ENCODE measurements around the gene JMY. TPM values are rescaled to one million over a fixed set of nuclear protein-coding genes. Genes with fewer than 3 reads are reported as not detected.

JMY gene
- total and polyA plus RNA-seq, 2 of the 8 experiments (the other 6 are each of a cell fraction or from before 2014, with no cell fraction given): 2.8 to 13.9 TPM

DNA sequence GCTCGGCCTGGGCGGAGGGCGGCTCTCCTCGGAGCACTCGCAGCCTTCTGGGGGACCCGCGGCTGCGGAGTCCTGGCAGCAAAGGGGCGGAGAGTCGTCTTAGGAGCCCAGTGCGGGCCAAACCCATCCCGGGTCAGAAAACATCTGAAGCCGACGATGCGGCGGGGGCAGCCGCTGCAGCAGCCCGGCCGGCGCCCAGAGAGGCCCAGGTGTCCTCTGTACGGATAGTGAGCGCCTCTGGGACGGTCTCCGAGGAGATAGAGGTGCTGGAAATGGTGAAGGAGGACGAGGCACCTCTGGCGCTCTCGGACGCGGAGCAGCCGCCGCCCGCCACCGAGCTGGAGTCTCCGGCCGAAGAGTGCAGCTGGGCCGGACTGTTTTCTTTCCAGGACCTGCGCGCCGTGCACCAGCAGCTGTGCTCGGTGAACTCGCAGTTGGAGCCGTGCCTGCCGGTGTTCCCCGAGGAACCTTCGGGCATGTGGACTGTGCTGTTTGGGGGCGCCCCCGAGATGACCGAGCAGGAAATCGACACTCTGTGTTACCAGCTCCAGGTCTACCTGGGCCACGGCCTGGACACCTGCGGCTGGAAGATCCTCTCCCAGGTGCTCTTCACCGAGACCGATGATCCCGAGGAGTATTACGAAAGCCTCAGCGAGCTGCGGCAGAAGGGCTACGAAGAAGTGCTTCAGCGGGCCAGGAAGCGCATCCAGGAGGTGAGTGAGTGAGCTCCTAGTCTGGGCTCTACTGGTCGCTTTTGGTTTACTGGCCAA is 1.2 kb downstream of the JMY start:
- peak overlapping the region; percentile 98; the same call in 1 of the 2 replicates for H4K8ac ChIP-seq (ENCODE audit: extremely low read depth, insufficient read depth, low read length)
- H3K79me1 ChIP-seq (ENCODE audit: low read depth, low read length): 0 out of 2 replicates have a peak, but pooled peaks cover 4% of the 10 kb centered on the region
- no peaks in the 10 kb centered on the region for H3K9me3 ChIP-seq (ENCODE audit: insufficient read depth in 2 of 2, low read depth in 1 of 2, low read length in 1 of 2)
- no peak overlapping the region for H2BK120ac ChIP-seq (replicated peaks; ENCODE audit: low read depth, low read length)
- H2BK12ac ChIP-seq (ENCODE audit: low read depth, low read length): peak overlapping the region; percentile 75; the same call in 1 of the 2 replicates
- no peak overlapping the region for H2AFZ ChIP-seq (ENCODE audit: low read length)
- H3K56ac ChIP-seq (replicated peaks; ENCODE audit: insufficient read length, low read depth, low read length): no peak overlapping the region
- POLR2A ChIA-PET (ENCODE audit: partially characterized antibody): interaction anchor here (0.7 to 2.7 kb wide), 11 partner anchors 9 to 276 kb away, joined by 3 to 17 read pairs (median 3); partner anchors contain the start of gene HOMER1
- H3K36me3 ChIP-seq (ENCODE audit: control insufficient read depth in 2 of 4, insufficient read depth in 4 of 4, low read length in 3 of 4): no peaks in the 10 kb centered on the region
- no peak overlapping the region for H2BK15ac ChIP-seq (ENCODE audit: low read length)
- H3K23me2 ChIP-seq (ENCODE audit: low read depth, low read length): peaks cover 13% of the 10 kb centered on the region
- peak overlapping the region; percentile 88 to 93 for H3K4me2 ChIP-seq (ENCODE audit: insufficient read depth in 1 of 2, low read depth in 2 of 2, low read length in 2 of 2)
- CTCF ChIA-PET (ENCODE audit: partially characterized antibody): interaction anchor here (0.9 to 2.1 kb wide), 6 partner anchors 18 to 299 kb away, joined by 3 to 20 read pairs (median 3); no protein-coding TSS in a partner anchor
- peak overlapping the region; percentile 92; the same call in 1 of the 2 replicates for H3K27ac ChIP-seq (ENCODE audit: low read depth, low read length)
- peaks cover 0 to 54% of the 10 kb centered on the region in 2 experiments; a peak in 3 of 4 replicates for H3K79me2 ChIP-seq (ENCODE audit: control insufficient read depth in 1 of 2, insufficient read depth in 2 of 2, low read length in 2 of 2)
- H3K18ac ChIP-seq (ENCODE audit: extremely low read depth, low read length): peak overlapping the region; percentile 60
- FAIRE-seq (no peak), DNase-seq (ENCODE audit: low read depth in 1 of 2, low spot score in 2 of 2) (peak in 1 of 2 experiments; percentile 77)
- no peak overlapping the region for H4K5ac ChIP-seq (ENCODE audit: insufficient read length, low read depth, low read length)
- H3K27me3 ChIP-seq (replicated peaks in 1 of 4; ENCODE audit: control insufficient read depth in 3 of 4, extremely low read depth in 1 of 4, insufficient read depth in 3 of 4, low read length in 3 of 4): no peaks in the 10 kb centered on the region
- WGBS, 2 experiments (ENCODE audit: extremely low coverage in 1 of 2, insufficient coverage in 1 of 2, insufficient read length in 1 of 2, insufficient replicate concordance in 2 of 2, low coverage in 1 of 2, low lambda C conversion rate in 2 of 2, missing lambda C conversion rate in 1 of 2): 2% methylated on average over 60 of the region's 61 CpGs; no CpG with 5 or more reads in 1 of the 2 experiments
- H2BK20ac ChIP-seq (ENCODE audit: low read length): no peak overlapping the region
- H3K4ac ChIP-seq (replicated peaks; ENCODE audit: insufficient read length, low read depth, low read length): no peak overlapping the region
- no peak overlapping the region for H2AK5ac ChIP-seq (ENCODE audit: low read depth, low read length)
- no peaks in the 10 kb centered on the region for H4K20me1 ChIP-seq (replicated peaks in 1 of 2; ENCODE audit: control insufficient read depth in 1 of 2, insufficient read depth in 2 of 2, low read length in 2 of 2)
- peaks cover 0 to 3% (median 2%) of the 10 kb centered on the region in 4 experiments; a peak in 2 of 7 replicates for H3K4me1 ChIP-seq (replicated peaks in 1 of 4; ENCODE audit: control insufficient read depth in 3 of 4, insufficient read depth in 4 of 4, low read length in 3 of 4)
- H3K23ac ChIP-seq (ENCODE audit: insufficient read length): no peak overlapping the region
- peak overlapping the region; percentile 75 to 91 (median 82) for H3K9ac ChIP-seq (replicated peaks in 1 of 4; ENCODE audit: extremely low read depth in 1 of 4, low read depth in 3 of 4, low read length in 3 of 4)
- H4K91ac ChIP-seq (replicated peaks; ENCODE audit: insufficient read length, low read length): no peak overlapping the region
- H3K14ac ChIP-seq (ENCODE audit: insufficient read length): no peak overlapping the region
- peak overlapping the region; percentile 70 to 89 (median 83) for H3K4me3 ChIP-seq (ENCODE audit: extremely low read depth in 1 of 4, insufficient read depth in 2 of 4, low read depth in 3 of 4, low read length in 4 of 4)
- H2BK5ac ChIP-seq (ENCODE audit: low read depth, low read length): 0 out of 2 replicates have a peak overlapping the region, but pooled peaks have one; percentile 63
- TF ChIP-seq MAFK (IDR thresholded peaks at IDR 0.05; ENCODE audit: low read depth, low read length) (no peak), POLR2AphosphoS5 (IDR thresholded peaks at IDR 0.05; ENCODE audit: low read depth, low read length) (peak; percentile 46; the same call in 1 of the 2 replicates), NRF1 (IDR thresholded peaks at IDR 0.05; ENCODE audit: low read depth, low read length) (no peak), E2F6 (IDR thresholded peaks at IDR 0.05) (0 out of 2 replicates have a peak, but pooled peaks have one; percentile 31), POLR2A (IDR thresholded peaks at IDR 0.05; ENCODE audit: control extremely low read depth in 1 of 2, low read depth in 2 of 2, low read length in 2 of 2) (peak in 1 of 2 experiments; percentile 63; a peak in 1 of 3 replicates), CEBPB (IDR thresholded peaks at IDR 0.05; ENCODE audit: low read depth, low read length) (0 out of 2 replicates have a peak, but pooled peaks have one; percentile 7), KDM1A (IDR thresholded peaks at IDR 0.05; ENCODE audit: borderline replicate concordance, low read length) (no peak), TAF1 (IDR thresholded peaks at IDR 0.05; ENCODE audit: low read depth, low read length) (peak; percentile 47; the same call in 1 of the 2 replicates), SRF (IDR thresholded peaks at IDR 0.05; ENCODE audit: low read depth, low read length) (no peak), MAX (IDR thresholded peaks at IDR 0.05) (peak; percentile 52), SP2 (IDR thresholded peaks at IDR 0.05; ENCODE audit: low read length) (no peak), CREB1 (IDR thresholded peaks at IDR 0.05) (0 out of 2 replicates have a peak, but pooled peaks have one; percentile 33)
